HK-2 (cell line): ENCODE results near the gene RNF157.
A peak's percentile ranks its signal among the peaks of the same experiment; 100 is the strongest.

Experiments used
- DNase-seq: peaks from one replicate; pipeline ENCODE4 v3.0.0-alpha.2; 2018; ENCODE audit not compliant: unreplicated experiment

Gene RNF157

DNA sequence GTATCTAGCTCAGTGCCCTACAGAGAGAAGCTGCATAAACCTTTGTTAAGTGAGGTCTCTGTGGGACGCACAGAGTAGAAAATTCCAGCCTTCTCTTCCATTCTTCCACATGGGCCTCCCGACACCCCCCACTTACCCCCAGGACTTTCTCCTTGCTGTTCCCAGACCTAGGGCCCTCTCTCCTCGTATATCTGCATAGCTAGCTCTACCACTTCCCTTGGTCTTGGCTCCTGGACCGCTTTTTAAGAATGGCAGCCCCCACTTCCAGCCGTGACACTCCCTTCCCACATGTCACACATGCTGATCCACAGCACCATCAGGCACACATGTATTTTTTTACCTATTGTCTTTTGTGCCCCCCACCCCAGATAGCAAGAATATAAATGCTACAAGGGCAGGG, 82.5 kb downstream of the RNF157 start:
- no peak for DNase-seq

DNA sequence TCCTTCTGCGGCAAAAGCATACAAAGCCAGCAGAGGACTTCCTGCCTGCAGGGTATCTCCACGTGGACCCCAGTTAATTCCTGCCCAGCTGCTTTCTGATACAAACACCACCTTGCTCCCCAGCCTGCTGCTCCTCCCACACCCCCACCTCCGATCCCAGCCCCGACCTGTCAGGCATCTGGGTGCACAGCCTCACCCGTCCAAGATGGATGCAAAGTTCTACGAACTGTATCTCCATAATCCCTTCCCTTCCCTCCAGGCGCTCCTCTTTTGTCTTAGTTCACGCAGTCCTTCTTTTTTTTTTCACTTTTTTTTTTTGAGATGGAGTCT, 83.7 kb downstream of the RNF157 start:
- no peak for DNase-seq

DNA sequence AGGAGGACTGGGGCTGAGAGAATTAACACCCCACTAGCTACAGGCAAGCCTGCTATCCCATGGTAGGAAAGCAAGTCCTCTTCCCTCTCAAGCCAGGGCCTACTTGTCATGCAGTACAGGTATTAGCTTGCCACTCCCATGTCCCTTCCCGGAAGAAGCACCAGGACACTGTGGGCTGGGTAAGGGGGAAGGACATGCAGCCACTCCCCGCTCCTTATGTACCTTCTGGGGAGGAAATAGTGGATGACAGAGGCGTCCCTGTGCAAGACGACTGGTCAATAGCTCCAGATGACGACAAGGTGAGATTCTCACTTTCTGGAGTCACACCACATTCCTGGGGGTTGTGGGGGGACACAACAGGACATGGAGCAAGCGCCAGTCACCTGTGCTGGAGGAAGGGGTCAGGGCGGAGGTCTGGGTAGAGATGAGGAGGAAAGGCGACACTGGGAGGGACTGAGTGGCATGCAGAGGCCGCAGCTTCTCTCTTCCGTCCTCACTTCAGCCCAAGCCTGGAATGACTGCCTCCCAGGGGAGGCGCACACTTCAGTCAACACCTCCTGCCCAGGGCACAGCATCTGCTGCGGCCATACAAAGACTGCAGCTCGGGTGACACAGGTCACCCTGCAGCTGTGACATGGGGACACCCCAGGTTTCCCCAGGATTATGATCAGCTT, 84.2 kb downstream of the RNF157 start:
- DNase-seq = no peak

DNA sequence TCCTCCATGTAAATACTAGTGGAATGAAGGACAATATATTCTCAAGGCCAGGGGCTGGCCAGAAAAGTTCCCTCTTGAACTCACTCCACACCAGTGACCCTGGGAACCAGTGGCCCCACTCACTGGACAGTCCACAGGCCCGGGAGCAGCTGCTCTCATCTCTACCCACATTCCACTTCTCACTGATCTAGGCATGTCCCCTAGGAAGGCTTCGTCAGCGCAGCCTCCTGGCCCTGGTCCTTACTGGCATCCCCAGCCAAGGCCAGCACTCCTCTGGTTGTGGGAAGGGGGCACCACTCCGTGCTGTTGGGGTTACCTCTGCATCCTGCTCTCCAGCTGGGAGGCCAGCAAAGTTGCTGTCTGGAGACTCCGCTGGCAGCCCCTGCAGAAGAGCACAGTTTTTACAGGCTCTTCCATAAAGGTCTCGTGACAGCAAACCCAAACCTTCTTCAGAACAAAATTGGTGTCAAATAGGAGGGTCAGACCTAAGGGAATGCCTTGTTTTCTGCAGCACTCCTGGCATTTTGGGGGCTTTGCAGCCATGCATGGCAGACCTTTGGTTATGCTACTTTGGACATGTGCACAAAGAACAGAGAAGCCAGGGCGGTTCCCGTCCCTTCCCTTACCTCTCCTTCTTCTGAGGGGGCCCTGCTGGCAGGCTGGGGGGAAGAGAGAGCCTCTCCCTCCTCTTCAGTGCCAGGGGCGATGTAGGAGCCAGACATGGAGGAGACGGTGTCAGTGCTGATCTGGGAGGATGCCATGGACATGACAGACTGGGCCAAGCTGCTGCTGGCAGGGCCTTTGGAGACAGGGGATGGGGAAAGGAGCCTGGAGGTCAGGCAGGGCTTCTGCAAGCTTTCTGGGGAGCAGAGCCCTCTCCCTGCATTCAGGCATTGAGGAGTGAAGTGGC, 85.1 kb downstream of the RNF157 start:
- DNase-seq = no peak

DNA sequence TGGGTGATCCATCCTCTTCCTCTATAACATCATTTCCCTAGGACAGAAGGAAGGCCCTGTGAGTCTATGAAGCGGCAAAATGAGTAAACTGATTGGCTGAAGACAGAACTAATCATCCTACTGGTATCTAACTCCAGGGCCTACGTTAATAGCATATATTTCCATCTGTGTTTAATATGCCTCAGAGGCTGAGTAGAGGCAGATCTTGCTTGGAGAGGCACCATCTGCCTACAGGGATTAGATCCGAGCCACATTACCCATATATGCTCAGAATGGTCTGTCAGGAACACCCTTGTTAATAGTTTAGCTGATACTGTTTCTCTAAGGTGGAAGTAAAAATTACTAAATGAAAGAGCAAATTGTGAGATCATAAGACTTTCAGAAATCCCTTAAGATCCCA, 86.0 kb downstream of the RNF157 start:
- DNase-seq = no peak

GRCh38 chr17:76153640-76154039, 86.7 kb downstream of the RNF157 start:
- DNase-seq = no peak

GRCh38 chr17:76153202-76153601, 87.1 kb downstream of the RNF157 start:
- no peak for DNase-seq

DNA sequence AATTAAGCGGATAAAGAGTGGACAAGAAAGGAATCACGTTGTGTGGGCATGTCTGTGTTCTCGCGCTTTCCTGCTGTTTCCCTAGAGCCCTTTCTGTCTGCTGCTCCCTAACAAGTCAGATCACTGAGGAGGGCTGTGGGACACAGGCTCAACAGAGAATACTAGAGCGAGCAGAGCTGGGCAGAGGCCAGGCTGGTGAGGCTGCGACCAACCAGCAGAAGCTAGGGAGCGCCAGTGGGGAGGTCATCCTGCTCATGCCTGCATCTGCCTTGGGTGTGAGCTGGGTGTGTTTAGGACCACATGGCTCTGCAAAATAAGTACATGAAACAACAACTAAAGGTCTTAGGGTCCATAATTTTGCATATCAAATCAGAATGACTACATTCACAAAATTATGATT, 87.7 kb downstream of the RNF157 start:
- no peak for DNase-seq

GRCh38 chr17:76151896-76152454, 88.3 kb downstream of the RNF157 start:
- DNase-seq = no peak

DNA sequence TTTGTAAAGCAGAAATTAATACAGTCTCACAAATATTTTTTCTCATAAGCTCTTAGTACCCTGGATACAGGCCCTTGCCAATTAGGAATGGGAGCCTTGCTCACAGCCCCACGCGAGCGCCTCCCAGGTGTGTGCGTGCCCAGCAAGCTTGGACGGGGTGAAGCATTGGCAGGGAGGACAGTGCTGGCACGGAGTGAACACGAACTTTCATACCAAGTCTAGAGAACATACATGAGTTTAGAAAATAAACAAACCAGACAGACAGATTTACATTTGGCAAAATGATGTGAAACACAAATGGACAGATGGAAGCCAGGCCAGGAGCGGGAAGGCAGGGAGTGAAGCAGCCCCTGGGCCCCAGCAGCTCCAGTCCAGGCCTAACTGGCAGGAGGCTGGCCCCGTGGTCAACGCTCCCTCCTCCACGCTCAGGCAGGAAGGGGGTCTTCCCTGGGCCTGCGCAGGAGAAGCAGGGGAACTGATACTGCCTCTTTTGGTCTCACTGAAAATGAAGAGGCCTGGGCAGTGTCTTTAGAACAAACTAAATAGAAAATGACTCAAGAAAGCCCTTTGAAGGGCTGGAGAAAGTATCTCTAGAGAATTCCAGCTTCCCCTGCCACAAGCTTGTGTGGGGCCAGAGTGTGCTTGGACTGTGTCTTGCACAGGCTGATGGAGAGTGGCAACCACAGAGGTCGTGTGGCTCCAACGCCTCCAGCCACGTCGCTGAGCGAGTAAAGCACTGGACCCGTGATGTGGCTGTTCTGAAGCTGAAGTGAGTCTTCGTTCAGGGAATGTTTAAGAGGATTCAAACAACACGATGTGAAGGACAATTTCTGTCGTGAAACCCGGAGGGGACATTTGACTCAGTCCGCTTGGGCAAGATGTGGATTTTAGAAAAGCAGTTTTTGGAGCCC, 89.3 kb downstream of the RNF157 start:
- DNase-seq = no peak

DNA sequence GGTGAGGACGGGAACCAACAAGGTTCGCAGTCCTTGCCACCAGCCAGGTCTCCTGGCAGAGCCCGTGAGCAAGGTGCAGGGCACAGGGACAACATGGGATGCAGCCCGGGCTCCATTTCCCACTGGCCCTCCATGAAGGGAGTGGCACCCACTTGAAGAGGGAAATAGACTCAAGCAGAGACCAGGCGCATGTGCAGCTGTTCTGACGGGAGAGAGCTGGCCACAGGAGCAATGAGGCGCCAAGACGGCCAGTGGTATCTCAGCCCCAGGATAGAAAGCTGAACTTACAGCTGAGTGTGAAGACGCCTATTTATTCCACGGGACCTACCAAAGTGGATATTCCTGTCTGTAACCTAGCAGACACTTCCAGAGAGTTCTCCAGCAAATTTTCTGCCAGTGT, 91.1 kb downstream of the RNF157 start:
- no peak for DNase-seq

- DNase-seq = no peak
Measured at GRCh38 chr17:76148015-76148326, 92.3 kb downstream of the RNF157 start.

DNA sequence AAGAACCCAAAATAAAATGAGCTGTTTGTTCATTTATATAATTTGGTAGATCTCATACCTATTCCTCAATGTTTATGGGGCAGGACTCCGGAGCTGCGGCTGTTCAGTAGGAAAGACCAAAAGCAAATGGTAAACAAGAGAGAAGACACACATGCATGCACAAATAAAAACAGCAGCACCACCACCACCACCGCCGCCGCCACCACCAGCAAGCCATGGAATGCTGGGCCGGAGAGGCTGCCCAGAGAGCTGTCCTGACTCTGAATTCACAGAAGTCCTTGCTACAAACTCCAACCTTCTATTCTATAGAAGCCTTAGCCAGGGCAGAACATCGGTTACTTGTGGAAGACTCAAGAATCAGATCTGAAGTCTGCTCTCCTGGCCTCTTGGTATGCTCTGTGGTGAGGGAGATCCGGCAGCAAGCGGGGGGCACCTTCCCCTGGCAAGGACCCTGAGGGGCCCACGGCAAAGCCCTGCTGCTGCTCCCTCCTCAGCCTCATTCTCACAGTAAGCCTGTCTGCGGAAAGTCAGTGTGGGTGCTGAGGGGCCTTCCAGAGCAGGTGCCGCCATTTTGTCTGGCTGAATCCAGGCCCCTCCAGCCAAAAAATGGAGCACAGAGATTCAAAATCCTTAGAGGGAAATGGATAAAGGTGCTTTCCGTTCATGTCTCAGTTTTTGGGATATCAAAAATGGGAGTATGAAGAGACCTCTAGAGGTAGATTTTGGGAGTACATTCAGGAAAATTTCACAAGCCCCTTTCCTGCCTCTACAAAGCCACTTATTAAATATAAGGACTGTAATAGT, 92.9 kb downstream of the RNF157 start:
- DNase-seq = no peak

GRCh38 chr17:76146053-76146851, 94.0 kb downstream of the RNF157 start:
- no peak for DNase-seq

GRCh38 chr17:76145231-76146052, 94.9 kb downstream of the RNF157 start:
- no peak for DNase-seq

- no peak for DNase-seq
Measured at GRCh38 chr17:76142585-76143041, 97.7 kb downstream of the RNF157 start.

GRCh38 chr17:76142039-76142584, 98.2 kb downstream of the RNF157 start:
- no peak for DNase-seq

GRCh38 chr17:76141212-76142038, 98.9 kb downstream of the RNF157 start, which contains the start of gene FOXJ1:
TSS of gene FOXJ1 (minus strand) at chr17:76141245. CDS start at chr17:76140395, 850 bp downstream.
- peak; percentile 89 for DNase-seq
